Central memory CD4-positive, alpha-beta T cell (primary cell): Measurements from ENCODE around the gene PPP1R37.

Experiments
- DNase-seq: peaks from one replicate; pipeline ENCODE4 v3.0.0; 2022

The PPP1R37 gene

DNA sequence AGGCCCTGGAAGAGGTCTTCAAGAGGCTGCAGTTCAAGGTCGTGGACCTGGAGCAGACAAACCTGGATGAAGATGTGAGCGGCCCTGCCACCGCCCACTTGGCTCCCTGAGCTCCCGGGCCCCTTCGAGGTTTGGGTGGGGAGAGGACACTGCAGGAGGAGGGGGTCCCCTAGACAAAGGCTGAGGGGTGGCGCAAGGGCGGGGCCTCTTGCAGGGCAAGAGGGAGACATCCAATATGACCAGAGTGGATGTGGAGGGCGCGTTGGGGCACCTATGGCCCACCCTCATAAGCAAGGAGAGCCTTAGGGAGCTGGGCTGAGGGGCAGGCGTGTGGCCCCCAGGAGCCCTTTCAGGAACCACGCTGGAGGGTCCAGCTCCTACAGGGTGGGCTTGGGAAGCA is 47.6 kb downstream of the PPP1R37 start:
- no peak for DNase-seq

GRCh38 chr19:45141203-45141900 is 48.4 kb downstream of the PPP1R37 start:
- DNase-seq, result no peak

GRCh38 chr19:45142016-45142725 is 49.2 kb downstream of the PPP1R37 start:
- no peak for DNase-seq

GRCh38 chr19:45142726-45143110 is 49.7 kb downstream of the PPP1R37 start:
- DNase-seq, result no peak

GRCh38 chr19:45144431-45145269 is 51.7 kb downstream of the PPP1R37 start:
- no peak for DNase-seq

DNA sequence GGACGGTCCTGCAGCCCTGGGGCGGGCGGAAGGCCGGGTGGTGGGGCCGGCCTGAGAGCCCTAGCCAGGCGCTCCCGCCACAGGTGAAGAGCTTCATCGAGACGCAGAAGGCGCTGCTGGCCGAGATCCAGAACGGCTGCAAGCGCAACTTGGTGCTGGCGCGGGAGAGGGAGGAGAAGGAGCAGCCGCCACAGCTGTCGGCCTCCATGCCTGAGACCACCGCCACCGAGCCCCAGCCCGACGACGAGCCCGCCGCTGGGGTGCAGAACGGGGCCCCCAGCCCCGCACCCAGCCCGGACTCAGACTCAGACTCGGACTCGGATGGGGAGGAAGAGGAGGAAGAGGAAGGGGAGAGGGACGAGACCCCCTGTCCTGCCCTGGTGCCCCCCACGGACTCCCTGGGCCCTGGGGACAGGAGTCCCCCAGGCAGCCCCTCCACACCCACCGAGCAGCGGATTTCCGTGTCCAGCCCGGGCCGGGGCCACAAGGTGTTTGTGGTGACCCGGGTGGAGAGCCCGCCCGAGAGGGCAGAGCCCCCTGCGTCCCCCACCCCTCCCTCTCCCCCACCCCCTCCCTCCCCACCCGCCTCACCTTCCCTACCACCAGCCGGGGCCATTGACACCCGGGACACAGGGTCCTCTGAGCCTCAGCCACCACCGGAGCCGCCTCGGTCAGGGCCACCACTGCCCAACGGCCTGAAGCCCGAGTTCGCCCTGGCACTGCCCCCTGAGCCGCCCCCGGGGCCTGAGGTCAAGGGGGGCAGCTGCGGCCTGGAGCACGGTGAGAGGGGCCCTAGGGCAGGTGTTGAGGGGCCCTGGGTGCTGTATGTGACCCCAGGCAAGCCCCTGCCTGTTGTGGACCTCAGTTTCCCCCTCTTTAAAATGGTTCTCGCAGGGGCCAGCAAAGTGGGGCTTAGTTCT is 52.6 kb downstream of the PPP1R37 start:
- DNase-seq, result no peak

GRCh38 chr19:45146251-45146650 is 53.3 kb downstream of the PPP1R37 start:
- no peak for DNase-seq

GRCh38 chr19:45146741-45147205 is 53.8 kb downstream of the PPP1R37 start:
- no peak for DNase-seq

DNA sequence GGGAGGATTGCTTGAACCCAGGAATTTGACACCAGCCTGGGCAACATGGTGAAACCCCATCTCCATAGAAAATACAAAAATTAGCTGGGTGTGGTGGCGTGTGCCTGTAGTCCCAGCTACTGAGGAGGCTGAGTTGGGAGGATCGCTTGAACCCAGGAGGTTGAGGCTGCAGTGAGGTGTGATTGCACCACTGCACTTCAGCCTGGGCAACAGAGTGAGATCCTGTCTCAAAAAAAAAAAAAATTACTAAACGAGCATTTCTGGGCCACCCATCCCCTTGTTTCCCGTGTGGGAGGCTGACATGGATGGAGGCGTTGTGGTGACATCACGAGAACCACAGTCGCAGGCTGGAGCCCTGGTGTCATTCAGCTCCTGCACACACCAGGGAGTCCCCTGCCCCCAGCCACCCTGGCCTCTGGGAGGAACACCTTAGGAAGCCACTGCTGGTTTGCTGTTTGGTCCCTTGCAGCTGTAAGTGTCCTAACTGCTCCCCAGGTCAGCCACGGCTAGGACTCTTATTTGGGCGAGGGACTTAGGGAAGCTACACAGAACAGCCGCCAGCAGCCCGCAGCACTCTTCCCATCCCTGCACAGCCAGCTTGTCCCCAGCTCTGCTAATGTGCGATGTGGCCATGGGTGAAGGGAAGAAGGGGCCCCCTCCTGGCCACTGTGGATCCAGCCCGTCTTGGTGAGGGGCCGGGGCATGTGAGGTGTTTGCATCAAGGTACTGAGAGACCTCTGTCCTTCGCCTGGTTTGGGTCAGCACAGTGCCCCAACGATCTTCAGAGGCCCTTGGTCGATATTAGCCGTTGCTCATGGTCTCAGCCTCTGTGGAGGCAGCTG is 55.1 kb downstream of the PPP1R37 start:
- no peak for DNase-seq

GRCh38 chr19:45149129-45149528 is 56.1 kb downstream of the PPP1R37 start:
- no peak for DNase-seq

DNA sequence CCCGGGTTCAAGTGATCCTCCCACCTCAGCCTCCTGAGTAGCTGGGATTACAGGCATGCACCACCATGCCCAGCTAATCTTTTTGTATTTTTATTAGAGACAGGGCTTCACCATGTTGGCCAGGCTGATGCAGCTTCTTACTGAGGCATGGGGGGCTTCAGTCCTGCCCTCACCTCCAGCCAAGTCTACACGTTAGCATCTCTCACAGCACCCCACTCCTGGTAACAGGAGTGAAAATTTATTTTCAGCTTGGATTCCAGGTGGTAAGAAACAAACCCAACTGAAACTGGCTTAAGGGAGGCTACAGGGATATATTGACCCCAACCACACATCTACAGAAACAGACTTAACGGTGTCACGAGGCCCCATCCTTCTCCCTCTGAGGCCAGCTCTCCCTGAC is 57.2 kb downstream of the PPP1R37 start:
- DNase-seq, result no peak

- no peak for DNase-seq
These were observed 57.8 kb downstream of the PPP1R37 start for GRCh38 chr19:45150751-45151281.

DNA sequence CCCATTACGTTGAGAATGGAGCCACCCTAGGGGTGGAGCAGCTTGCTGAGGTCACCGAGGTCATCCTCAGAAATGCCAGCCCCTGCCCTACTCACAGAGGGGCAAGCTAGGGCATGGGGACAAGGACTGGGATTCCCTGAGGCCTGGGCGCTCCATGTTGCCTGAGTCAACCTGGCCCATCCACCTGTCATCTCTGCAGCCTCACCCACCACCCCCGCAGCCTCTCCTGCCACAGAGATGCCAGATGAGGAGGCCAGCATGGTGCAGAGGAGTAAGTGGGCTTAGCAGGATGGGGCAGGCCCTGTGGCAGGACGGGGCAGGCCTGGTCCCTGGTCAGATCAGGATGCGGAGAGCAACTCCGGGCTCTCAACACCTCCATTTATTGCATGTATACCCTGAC is 58.3 kb downstream of the PPP1R37 start:
- no peak for DNase-seq

- DNase-seq, result no peak
These were observed 59.0 kb downstream of the PPP1R37 start for GRCh38 chr19:45151821-45152503.

DNA sequence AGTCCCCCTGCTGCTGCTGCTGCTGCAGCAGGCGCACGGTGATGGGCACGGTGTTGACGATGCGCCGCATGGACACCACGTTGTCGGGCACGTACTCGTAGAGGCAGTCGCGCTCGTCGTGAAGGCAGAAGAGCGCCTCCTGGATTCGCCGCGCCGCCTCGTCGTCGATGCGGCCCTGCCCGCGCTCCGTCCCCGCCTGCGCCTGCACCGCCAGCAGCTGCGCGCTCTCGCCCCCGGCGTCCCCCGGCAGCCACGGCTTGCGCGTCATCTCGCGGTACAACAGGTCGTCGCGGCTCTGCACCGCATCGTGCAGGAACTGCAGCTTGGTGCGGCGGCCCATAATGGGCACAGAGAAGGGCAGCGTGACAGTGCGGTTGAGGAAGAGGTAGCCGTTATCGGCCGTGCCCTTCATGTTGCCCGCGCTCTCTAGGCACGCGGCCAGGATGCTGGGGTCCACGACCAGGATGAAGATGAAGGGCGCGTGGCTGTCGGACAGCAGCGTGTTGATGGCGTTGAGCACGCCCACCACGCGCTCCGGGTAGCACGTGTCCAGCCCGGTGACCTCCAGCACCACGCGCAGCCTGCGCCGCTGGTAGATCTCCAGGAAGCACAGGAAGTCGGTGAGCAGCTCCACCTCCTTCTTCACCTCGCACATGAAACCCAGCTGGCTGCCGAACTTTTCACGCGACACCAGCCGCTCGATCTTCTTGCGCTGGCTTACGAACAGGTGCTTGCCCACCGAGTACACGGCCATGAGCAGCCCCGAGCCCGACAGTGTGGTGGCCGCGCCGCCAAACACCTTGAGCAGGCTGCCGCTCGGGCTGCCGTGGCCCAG is 59.7 kb downstream of the PPP1R37 start:
- DNase-seq, result peak; percentile 54

GRCh38 chr19:45153339-45154063 is 60.5 kb downstream of the PPP1R37 start:
- DNase-seq, result peak; percentile 31

- no peak for DNase-seq
These were observed 61.3 kb downstream of the PPP1R37 start for GRCh38 chr19:45154064-45154827.

GRCh38 chr19:45156011-45156630 is 63.1 kb downstream of the PPP1R37 start:
- no peak for DNase-seq
